ENCODE data around the gene DENND1A.

- TF ChIP-seq ATF3 (IDR thresholded peaks at IDR 0.05) (no peak), CTCF (IDR thresholded peaks at IDR 0.05; ENCODE audit: low read depth, low read length, missing input control) (no peak), RAD21 (IDR thresholded peaks at IDR 0.05) (no peak), HNF4G (IDR thresholded peaks at IDR 0.05) (no peak)
Measured at GRCh38 chr9:123614306-123615263, 315.3 kb downstream of the DENND1A start.
